Kidney capillary endothelial cell (primary cell): ENCODE data around the gene KRT222.

Experiments
- DNase-seq: peaks from one replicate; pipeline ENCODE4 v3.0.0-alpha.2; 2018; ENCODE audit warnings: low spot score

The KRT222 gene

DNA sequence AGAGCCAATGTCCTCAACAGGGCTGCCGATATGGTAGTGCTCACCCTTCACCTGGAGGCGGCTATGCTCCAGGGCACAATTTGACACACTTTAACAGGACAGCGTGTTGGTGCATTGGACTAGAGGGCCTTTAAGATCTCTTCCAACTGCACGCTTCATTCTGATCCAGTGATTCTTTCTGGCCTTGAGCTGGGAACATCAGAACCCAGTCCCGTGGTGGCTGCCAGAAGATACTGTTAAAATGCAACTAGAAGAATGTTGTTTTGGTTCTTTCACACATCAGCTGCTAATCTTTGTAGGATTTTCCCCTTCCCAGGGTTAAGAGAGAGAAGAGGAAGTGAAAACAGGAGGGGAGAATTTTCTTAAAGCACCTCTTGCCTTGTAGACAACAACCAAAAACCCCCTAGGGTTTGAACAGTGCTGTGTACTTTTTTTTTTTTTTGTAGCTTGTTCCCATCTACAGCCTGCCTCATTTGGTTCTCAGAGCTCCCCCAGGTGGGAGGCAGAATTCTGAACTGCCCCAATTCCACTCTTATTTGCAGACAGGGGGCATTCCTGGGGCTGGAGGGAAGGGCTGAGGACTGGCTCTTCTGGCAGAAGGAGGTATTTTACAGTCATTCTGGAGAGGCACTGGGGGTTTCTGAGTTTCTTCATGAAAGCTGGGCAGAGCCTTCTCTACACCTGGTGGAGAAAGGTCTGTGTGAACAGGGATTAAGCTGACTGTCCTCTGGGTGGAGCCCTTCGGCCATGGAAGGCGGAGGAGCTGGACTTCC lies 49.7 kb downstream of the KRT222 start:
- DNase-seq: peak; percentile 18

DNA sequence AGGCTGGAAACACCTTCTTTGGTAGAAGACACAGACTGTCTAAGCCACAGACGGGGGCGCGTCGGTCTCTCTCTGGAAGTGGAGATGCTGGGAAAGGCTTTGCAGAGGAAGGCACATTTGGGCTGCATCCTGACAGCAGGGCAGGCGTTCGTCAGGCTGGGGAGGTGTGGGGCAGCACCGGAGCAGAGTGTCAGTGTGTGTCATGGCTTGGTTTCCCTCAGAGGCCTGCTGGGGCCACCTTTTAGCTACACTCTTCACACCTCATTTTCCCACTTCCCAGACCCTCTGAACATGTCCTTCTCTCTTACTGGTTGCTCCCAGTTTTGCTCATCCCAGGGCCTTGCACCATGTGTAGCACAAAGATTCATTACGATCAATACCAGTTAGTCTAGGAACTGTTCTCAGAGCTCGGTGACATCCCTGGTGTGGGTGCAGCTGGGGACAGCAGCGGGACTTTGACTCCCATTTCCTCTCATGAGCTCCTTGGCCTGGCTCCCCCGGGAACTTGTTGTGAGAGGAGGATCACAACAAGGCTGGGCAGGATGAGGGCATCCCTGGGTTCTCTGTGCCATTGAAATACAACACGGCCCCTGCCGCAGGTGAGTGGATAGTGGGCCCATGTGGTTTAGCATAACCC lies 50.4 kb downstream of the KRT222 start:
- DNase-seq: no peak

DNA sequence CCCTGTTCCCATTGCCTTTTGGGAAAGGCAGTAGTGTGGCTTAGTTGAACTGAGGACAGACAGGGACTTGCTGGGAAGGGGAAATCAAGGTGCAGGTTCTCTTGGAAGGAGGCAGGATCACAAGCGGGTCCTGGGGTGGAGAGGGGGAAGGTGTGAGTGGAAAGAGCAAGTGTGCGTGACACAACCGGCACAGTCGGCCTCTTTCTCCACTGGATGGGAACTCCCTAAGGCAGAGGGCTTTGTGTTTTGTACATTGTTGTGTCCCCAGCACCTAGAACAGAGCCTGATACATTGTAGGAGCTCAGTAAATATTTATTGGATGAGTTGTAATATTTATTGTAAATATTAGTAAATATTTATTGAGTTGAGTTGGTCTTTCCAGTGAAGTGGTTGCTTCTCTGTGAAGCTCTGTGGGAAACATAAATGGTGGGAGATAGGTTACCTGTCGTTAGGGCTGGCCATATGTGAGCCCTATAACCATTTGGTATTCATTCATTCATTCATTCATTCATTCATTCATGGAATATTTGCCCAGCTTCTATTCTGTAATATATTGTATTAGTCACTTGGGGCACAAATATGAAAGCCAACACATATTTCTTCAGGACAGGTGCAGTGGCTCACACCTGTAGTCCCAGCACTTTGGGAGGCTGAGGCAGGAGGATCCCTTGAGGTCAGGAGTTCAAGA lies 51.4 kb downstream of the KRT222 start:
- no peak for DNase-seq

GRCh38 chr17:40612599-40613244 lies 52.3 kb downstream of the KRT222 start:
- DNase-seq: no peak

GRCh38 chr17:40611840-40612474 lies 53.0 kb downstream of the KRT222 start:
- no peak for DNase-seq

GRCh38 chr17:40610359-40610758 lies 54.6 kb downstream of the KRT222 start:
- DNase-seq: no peak

GRCh38 chr17:40608061-40608581 lies 56.9 kb downstream of the KRT222 start:
- no peak for DNase-seq

GRCh38 chr17:40607641-40608040 lies 57.3 kb downstream of the KRT222 start:
- no peak for DNase-seq

GRCh38 chr17:40606548-40607353 lies 58.2 kb downstream of the KRT222 start:
- DNase-seq: no peak

GRCh38 chr17:40605306-40605705 lies 59.7 kb downstream of the KRT222 start:
- DNase-seq: no peak
